GM23248 (cell line): ENCODE measurements around the gene TBRG4. TPM values are rescaled to one million over a fixed set of nuclear protein-coding genes. Genes with fewer than 3 reads are reported as not detected.

Source experiments
- DNase-seq: peaks from one replicate; pipeline ENCODE4 v3.0.0-alpha.2; 2015
- H2AFZ ChIP-seq: fragments of 200-600 bp; sonication (generic); 2 replicates; pipeline ENCODE4 v1.6.1; 2016; ENCODE audit warnings: antibody characterized with exemption
- H3F3A ChIP-seq: fragments of 200-600 bp; sonication (generic); 2 replicates; pipeline ENCODE4 v1.6.1; 2016; ENCODE audit warnings: mild to moderate bottlenecking, antibody characterized with exemption, mixed run types; ENCODE audit not compliant: insufficient read depth
- H3K27ac ChIP-seq: fragments of 200-600 bp; sonication (generic); 2 replicates; pipeline ENCODE4 v1.5.1; 2016; ENCODE audit warnings: mild to moderate bottlenecking
- H3K27me3 ChIP-seq: fragments of 200-600 bp; sonication (generic); replicated peaks from 2 replicates; pipeline ENCODE4 v1.6.1; 2016; ENCODE audit warnings: mild to moderate bottlenecking; ENCODE audit not compliant: insufficient read depth
- H3K36me3 ChIP-seq: fragments of 200-600 bp; sonication (generic); 2 replicates; pipeline ENCODE4 v1.6.1; 2016; ENCODE audit warnings: low read depth, mild to moderate bottlenecking
- H3K4me1 ChIP-seq: fragments of 200-600 bp; sonication (generic); 2 replicates; pipeline ENCODE4 v1.6.1; 2016; ENCODE audit warnings: mild to moderate bottlenecking; ENCODE audit not compliant: insufficient read depth
- H3K4me2 ChIP-seq: fragments of 200-600 bp; sonication (generic); one replicate; pipeline ENCODE4 v1.6.1; 2016; ENCODE audit warnings: mild to moderate bottlenecking; ENCODE audit not compliant: unreplicated experiment
- H3K4me3 ChIP-seq: fragments of 200-600 bp; sonication (generic); 2 replicates; pipeline ENCODE4 v1.5.1; 2016; ENCODE audit warnings: mild to moderate bottlenecking
- H3K79me2 ChIP-seq: fragments of 200-600 bp; sonication (generic); 2 replicates; pipeline ENCODE4 v1.6.1; 2016; ENCODE audit warnings: mild to moderate bottlenecking; ENCODE audit not compliant: insufficient read depth
- H3K9ac ChIP-seq: fragments of 200-600 bp; sonication (generic); 2 replicates; pipeline ENCODE4 v1.6.1; 2016; ENCODE audit warnings: mild to moderate bottlenecking
- H3K9me2 ChIP-seq: fragments of 200-600 bp; sonication (generic); 2 replicates; pipeline ENCODE4 v1.6.1; 2016; ENCODE audit warnings: mixed run types, mild to moderate bottlenecking, moderate library complexity; ENCODE audit not compliant: insufficient read depth
- H3K9me3 ChIP-seq: fragments of 200-600 bp; sonication (generic); one replicate; pipeline ENCODE4 v1.6.1; 2017; ENCODE audit warnings: low read depth
- H4K20me1 ChIP-seq: fragments of 200-600 bp; sonication (generic); 2 replicates; pipeline ENCODE4 v1.6.0; 2016; ENCODE audit not compliant: insufficient read depth
- EZH2 ChIP-seq: fragments of 200-600 bp; sonication (generic); IDR thresholded peaks from 2 replicates; pipeline ENCODE4 v1.6.1; 2018; ENCODE audit warnings: antibody characterized with exemption, mild to moderate bottlenecking; ENCODE audit not compliant: insufficient read depth, poor library complexity, severe bottlenecking
- EZH2phosphoT487 ChIP-seq: fragments of 200-600 bp; sonication (generic); IDR thresholded peaks from 2 replicates; pipeline ENCODE4 v1.6.1; 2018; ENCODE audit warnings: antibody characterized with exemption, moderate library complexity, mild to moderate bottlenecking, low read depth; ENCODE audit not compliant: insufficient read depth
- WGBS, 2 experiments: methylation state at CpG; one replicate each; pipeline ENCODE4 v1.1.6; 2015 to 2017; ENCODE audit warnings: low lambda C conversion rate in 2 of 2, low coverage in 1 of 2; ENCODE audit errors: missing lambda C conversion rate in 2 of 2; 5-methylcytosine and 5-hydroxymethylcytosine counted together
- in situ Hi-C: fragments of 300-500 bp; cut with MboI; formaldehyde crosslinking; loops from 2 replicates; pipeline ENCODE4 v1.15.0; 2020
- polyA plus RNA-seq: library from polyadenylated mRNA; unstranded; fragments of >200 nt; fragmentation: Nextera tagmentation; extraction: Ambion mirVana; gene quantifications from 2 replicates; pipeline ENCODE4 v1.2.1, GENCODE V29; 2016
- total RNA-seq: library from RNA; depleted of rRNA; stranded (reverse); fragments of >200 nt; shearing (Covaris generic); gene quantifications from 2 replicates; pipeline ENCODE4 v1.2.3, GENCODE V29; 2014; rRNA removed

The TBRG4 gene
- total RNA-seq (60.4 and 62.7 TPM in 2 replicates), polyA plus RNA-seq (55.8 and 58.4 TPM in 2 replicates)

DNA sequence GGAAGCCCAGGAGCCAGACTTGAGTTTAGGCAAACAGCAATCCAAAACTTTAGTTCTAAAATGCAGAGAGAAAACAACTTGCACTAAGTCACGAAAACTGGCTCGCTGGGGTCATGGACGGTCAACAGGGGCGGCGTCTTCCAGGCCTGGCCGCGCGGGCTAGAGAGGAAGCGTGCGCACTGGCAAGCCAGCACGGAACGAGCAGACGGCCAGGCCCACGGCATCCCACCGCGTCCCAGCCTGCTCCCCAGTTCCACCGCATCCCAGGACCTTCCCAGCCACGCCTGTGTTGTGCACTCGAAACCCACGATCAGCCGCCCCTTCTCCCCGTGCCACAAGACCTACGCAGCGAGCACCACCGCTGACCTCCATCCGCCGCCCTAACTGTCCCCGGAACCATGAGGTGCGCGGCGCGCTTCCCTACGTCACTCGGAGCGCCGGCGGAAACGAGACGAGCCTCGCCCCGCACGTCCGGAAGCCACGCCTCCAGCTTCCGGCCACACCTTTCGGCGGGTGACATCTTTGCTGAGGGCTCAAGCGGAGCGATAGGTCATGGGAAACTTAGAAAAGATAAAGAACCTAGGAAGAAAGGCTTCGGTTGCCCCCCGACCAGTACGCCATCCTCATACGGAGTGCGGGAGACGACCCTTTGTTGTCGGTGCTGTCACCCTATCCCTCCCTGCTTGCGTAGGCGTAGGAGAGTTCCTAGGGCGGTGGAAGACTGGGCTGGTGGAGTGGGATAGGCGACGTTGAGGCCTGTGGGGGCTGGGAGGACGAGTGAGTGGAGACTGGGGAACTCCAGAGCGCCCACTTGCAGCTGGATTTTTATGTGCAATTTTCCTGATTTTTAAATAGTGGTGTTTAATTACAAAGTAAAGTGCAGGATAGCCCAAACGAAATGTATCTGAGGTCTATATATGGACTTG, at the start of gene TBRG4:
Gene TBRG4, minus strand, starts transcription at position 400 of the 926 bp plus-strand sequence. CDS start 2,460 bp downstream, outside the sequence.
- H4K20me1 ChIP-seq = no peaks in the 10 kb centered on the region
- H3K4me3 ChIP-seq = peak within 1 kb of the TSS; percentile 86
- peak within 1 kb of the TSS; percentile 95 for H3K27ac ChIP-seq
- 0 out of 2 replicates have a peak, but pooled peaks cover 3% of the 10 kb centered on the region for H3F3A ChIP-seq
- TF ChIP-seq EZH2 (no peak), EZH2phosphoT487 (no peak)
- H3K9ac ChIP-seq = peak within 1 kb of the TSS; percentile 93
- H3K27me3 ChIP-seq = no peaks in the 10 kb centered on the region
- peaks cover 49% of the 10 kb centered on the region for H3K79me2 ChIP-seq
- 1% methylated on average over 64 of the region's 64 CpGs for WGBS, 2 experiments
- H3K4me2 ChIP-seq = peak within 1 kb of the TSS; percentile 81
- H3K9me3 ChIP-seq = no peaks in the 10 kb centered on the region
- H3K9me2 ChIP-seq = no peaks in the 10 kb centered on the region
- in situ Hi-C loops = loop anchor here (25.0 kb wide), 1 partner anchor 524 kb away; the partner anchor contains the start of gene TMED4
- H3K4me1 ChIP-seq = peaks cover 11% of the 10 kb centered on the region
- peak within 1 kb of the TSS; percentile 86 for H2AFZ ChIP-seq
- H3K36me3 ChIP-seq = peaks cover 21% of the 10 kb centered on the region; the same call in 1 of the 2 replicates
- DNase-seq = peak; percentile 98

DNA sequence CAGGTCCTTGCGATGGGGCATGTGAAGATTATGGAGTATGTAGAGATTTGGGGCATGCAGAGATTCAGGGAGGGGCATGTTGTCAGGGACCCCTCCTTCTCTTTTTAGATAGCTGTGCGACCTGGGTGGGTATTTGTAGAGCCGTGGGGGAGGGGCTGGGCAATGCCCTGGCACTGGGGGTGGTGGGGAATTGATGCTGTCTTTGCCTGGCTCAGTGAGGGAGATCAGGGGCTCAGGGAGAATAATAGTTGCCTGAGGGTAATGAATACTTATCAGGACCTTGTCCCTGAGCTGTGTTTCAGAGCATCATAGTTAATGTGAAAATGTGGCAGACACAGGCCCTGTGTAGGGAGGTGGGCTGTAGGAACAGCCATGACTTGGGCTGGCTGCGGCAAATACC, 49.6 kb upstream of the TBRG4 start:
- in situ Hi-C loops = loop anchor here (25.0 kb wide), 1 partner anchor 701 kb away; the partner anchor contains the start of gene CCDC201
- H3K9ac ChIP-seq = no peak overlapping the region
- H3K4me1 ChIP-seq = no peaks in the 10 kb centered on the region
- no peak overlapping the region for H3K4me3 ChIP-seq
- no peaks in the 10 kb centered on the region for H3K36me3 ChIP-seq
- TF ChIP-seq EZH2phosphoT487 (no peak), EZH2 (no peak)
- H3K27ac ChIP-seq = no peak overlapping the region
- no peak overlapping the region for H3K4me2 ChIP-seq
- 49 to 55% methylated on average over 4 of the region's 4 CpGs for WGBS, 2 experiments
- H3F3A ChIP-seq = no peaks in the 10 kb centered on the region
- H2AFZ ChIP-seq = no peak overlapping the region
- H3K27me3 ChIP-seq = peaks cover 26% of the 10 kb centered on the region
- H3K79me2 ChIP-seq = no peaks in the 10 kb centered on the region
- no peaks in the 10 kb centered on the region for H4K20me1 ChIP-seq
- DNase-seq = no peak
- no peaks in the 10 kb centered on the region for H3K9me2 ChIP-seq
- no peaks in the 10 kb centered on the region for H3K9me3 ChIP-seq

DNA sequence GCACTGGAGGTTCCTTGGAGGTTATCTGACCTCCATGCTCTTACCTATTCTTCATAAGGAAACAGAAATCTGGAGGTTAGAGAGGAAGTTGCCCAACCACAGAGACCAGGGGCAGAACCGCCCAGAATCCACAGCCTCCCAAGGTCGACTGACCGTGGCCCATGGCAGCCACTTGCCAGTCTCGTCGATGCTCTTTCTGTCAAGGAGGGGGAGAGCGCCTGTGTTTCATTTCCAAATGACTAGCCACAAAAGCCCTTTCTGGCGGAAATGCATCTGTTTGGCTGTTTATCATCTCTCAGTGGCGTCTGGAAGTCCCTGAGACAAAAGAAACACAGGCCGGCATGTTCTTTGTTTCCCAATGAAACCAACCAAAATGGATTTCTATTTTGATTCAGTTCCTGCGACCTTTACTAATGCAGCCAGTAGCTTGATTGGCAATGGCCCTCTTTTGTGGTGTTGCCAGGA, 49.0 kb upstream of the TBRG4 start:
- no peaks in the 10 kb centered on the region for H3K36me3 ChIP-seq
- no peak overlapping the region for H3K4me2 ChIP-seq
- TF ChIP-seq EZH2phosphoT487 = no peak
- no peak for TF ChIP-seq EZH2
- no peaks in the 10 kb centered on the region for H3F3A ChIP-seq
- no peaks in the 10 kb centered on the region for H4K20me1 ChIP-seq
- no peak overlapping the region for H2AFZ ChIP-seq
- H3K4me3 ChIP-seq = no peak overlapping the region
- in situ Hi-C loops = loop anchor here (25.0 kb wide), 1 partner anchor 702 kb away; the partner anchor contains the start of gene CCDC201
- WGBS, 2 experiments = 36 to 38% methylated on average over 10 of the region's 10 CpGs
- H3K27ac ChIP-seq = no peak overlapping the region
- no peaks in the 10 kb centered on the region for H3K9me3 ChIP-seq
- H3K79me2 ChIP-seq = no peaks in the 10 kb centered on the region
- no peaks in the 10 kb centered on the region for H3K4me1 ChIP-seq
- DNase-seq = no peak
- no peak overlapping the region for H3K9ac ChIP-seq
- H3K27me3 ChIP-seq = peaks cover 26% of the 10 kb centered on the region
- H3K9me2 ChIP-seq = no peaks in the 10 kb centered on the region

DNA sequence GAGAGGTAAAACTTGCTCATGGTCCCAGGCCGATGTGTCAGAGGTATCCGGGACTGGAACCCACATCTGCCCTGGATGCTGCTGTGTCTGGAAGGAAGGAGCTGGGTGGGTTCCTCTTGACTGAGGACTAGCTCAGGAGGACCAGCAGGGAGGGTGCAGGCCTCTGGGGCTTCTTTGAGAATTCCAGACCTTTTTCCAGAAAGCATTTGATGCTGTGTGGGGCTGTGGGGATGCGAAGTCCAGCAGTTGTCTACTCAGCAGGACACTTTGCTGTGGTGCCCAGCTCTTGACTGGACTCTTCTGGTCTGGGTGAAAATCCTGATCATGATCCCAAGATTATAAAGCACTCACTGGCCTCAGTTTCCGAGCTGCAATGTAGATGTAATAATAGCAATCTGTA, 47.8 kb upstream of the TBRG4 start:
- no peaks in the 10 kb centered on the region for H3K79me2 ChIP-seq
- no peak overlapping the region for H3K4me2 ChIP-seq
- no peaks in the 10 kb centered on the region for H3K9me3 ChIP-seq
- WGBS, 2 experiments = 75 to 77% methylated on average over 4 of the region's 4 CpGs
- DNase-seq = no peak
- no peaks in the 10 kb centered on the region for H3K36me3 ChIP-seq
- no peak overlapping the region for H3K9ac ChIP-seq
- no peaks in the 10 kb centered on the region for H3K4me1 ChIP-seq
- no peaks in the 10 kb centered on the region for H4K20me1 ChIP-seq
- H3K27ac ChIP-seq = no peak overlapping the region
- peaks cover 26% of the 10 kb centered on the region for H3K27me3 ChIP-seq
- in situ Hi-C loops = loop anchor here (10.0 to 25.0 kb wide), 2 partner anchors 96 to 703 kb away; partner anchors contain the start of gene CCDC201
- no peaks in the 10 kb centered on the region for H3F3A ChIP-seq
- TF ChIP-seq EZH2phosphoT487 (no peak), EZH2 (no peak)
- no peaks in the 10 kb centered on the region for H3K9me2 ChIP-seq
- H2AFZ ChIP-seq = no peak overlapping the region
- no peak overlapping the region for H3K4me3 ChIP-seq
